ENCODE measurements around the gene RPL3.

The RPL3 gene

GRCh38 chr22:39297490-39298240, 21.8 kb downstream of the RPL3 start:
- peak; percentile 18 for DNase-seq

- no peak for DNase-seq
Observed at GRCh38 chr22:39296981-39297489, 22.4 kb downstream of the RPL3 start.

GRCh38 chr22:39296535-39296934, 22.9 kb downstream of the RPL3 start:
- no peak for DNase-seq

- no peak for DNase-seq
Observed at GRCh38 chr22:39294571-39295468, 24.6 kb downstream of the RPL3 start.

GRCh38 chr22:39293766-39294368, 25.6 kb downstream of the RPL3 start:
- DNase-seq: no peak

GRCh38 chr22:39292561-39293074, 26.8 kb downstream of the RPL3 start:
- DNase-seq: no peak

GRCh38 chr22:39292031-39292462, 27.4 kb downstream of the RPL3 start:
- DNase-seq: no peak

- DNase-seq: no peak
Observed at GRCh38 chr22:39291523-39291922, 27.9 kb downstream of the RPL3 start.

GRCh38 chr22:39290724-39291161, 28.7 kb downstream of the RPL3 start:
- DNase-seq: no peak

GRCh38 chr22:39289975-39290720, 29.3 kb downstream of the RPL3 start:
- no peak for DNase-seq

- peak; percentile 16 for DNase-seq
Observed at GRCh38 chr22:39289533-39289932, 29.9 kb downstream of the RPL3 start.

- no peak for DNase-seq
Observed at GRCh38 chr22:39288135-39288898, 31.1 kb downstream of the RPL3 start.

GRCh38 chr22:39287076-39287725, 32.2 kb downstream of the RPL3 start:
- DNase-seq: peak; percentile 46

- DNase-seq: no peak
Observed at GRCh38 chr22:39284983-39285382, 34.4 kb downstream of the RPL3 start.

- no peak for DNase-seq
Observed at GRCh38 chr22:39284142-39284980, 35.1 kb downstream of the RPL3 start.

- DNase-seq: no peak
Observed at GRCh38 chr22:39283322-39284141, 35.9 kb downstream of the RPL3 start.

GRCh38 chr22:39282645-39283321, 36.6 kb downstream of the RPL3 start:
- DNase-seq: no peak

- DNase-seq: no peak
Observed at GRCh38 chr22:39281126-39281525, 38.3 kb downstream of the RPL3 start.
